GM18502 (cell line): Measurements from ENCODE around the gene NFRKB.
"Not testable (repeated sequence)": the region's sequence is repeated elsewhere in the genome, so short reads cannot be mapped to it uniquely, and the experiment has no call there.

Experiments
- ATAC-seq: cut with Tn5 transposase; IDR thresholded peaks from one replicate; pipeline ENCODE4 v1.9.1; 2021; ENCODE audit warnings: mild to moderate bottlenecking; ENCODE audit not compliant: unreplicated experiment, poor library complexity

The NFRKB gene

DNA sequence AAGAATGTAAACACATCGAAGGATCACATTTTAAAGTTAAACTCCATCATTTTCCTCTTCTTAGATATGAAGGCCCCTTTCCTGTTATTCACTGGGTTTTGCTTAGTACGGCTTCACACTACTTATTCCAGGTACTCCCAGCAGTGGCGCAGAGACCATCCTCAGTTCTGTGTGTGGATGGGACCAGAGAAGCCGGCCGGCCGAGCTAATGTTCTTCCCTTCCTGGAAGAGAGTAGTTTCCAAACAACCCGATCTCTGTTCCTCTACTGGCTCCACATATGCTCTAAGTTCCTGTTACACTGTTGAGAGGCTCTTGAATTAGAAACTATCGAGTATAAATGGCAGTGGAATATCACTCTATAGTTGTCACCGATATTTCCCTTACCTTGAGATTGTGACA is 684 bp upstream of the NFRKB start:
- ATAC-seq = no peak

DNA sequence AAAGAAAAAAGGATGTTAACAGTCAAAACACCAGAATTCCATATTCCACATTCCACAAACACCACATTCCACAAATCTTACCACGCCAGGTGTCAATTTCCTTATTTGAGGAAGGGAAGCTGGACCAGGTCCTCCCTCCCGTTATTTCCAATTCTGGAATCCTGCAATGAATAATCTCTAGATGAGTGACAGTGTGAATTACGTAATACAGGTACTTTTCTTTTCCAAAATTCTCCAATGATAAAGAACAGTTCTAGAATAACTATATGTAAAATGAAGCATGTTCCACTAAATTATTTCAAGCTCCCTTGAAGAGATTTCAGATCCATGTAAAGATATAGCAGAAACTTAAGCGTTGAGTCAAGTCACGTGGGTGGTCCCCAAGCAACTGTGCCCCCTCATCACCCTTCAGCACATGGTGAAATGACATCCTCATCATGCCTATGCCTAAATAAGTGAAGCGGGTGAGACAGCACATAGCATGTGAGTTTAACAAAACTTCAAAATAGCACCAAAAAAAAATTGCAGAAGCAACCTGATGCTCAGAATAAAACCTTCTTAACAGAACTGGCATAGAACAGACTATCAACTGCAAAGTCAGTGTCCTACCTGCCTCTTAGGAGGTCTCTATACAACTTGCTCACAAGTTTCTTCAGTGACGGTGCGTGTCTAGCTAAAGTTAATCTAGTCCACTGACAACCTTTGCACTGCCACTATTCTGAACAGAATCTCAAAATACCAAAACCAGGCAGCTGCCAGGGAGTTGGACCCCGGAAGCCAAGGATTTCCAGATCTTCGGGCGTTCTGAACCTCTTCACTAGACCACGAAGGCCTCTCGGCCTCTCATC is 876 bp downstream of the NFRKB start:
- ATAC-seq = peak; percentile 25

- no peak for ATAC-seq
These were observed 6.9 kb downstream of the NFRKB start for GRCh38 chr11:129888451-129888850.

- no peak for ATAC-seq
These were observed 10.0 kb downstream of the NFRKB start for GRCh38 chr11:129885381-129885780.

DNA sequence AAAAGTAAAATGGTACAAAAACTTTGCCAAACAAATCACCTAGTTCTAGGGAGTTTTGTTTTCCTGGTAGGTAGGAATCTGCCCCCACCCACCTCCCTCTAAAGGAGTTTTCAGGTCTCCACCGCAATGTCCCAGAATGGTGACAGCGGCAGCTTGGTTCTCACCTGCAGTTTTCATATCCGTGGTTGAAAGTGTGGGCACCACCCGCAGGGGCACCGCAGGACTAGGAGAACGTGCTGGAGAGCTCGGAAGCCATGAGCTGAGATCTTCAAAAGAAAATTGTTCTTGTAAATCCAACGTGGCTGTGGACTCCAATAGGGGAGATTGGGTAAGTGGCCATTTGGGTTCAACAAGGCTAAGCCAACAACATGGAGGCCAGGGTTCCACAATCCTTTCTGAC is 10.8 kb downstream of the NFRKB start:
- no peak for ATAC-seq

DNA sequence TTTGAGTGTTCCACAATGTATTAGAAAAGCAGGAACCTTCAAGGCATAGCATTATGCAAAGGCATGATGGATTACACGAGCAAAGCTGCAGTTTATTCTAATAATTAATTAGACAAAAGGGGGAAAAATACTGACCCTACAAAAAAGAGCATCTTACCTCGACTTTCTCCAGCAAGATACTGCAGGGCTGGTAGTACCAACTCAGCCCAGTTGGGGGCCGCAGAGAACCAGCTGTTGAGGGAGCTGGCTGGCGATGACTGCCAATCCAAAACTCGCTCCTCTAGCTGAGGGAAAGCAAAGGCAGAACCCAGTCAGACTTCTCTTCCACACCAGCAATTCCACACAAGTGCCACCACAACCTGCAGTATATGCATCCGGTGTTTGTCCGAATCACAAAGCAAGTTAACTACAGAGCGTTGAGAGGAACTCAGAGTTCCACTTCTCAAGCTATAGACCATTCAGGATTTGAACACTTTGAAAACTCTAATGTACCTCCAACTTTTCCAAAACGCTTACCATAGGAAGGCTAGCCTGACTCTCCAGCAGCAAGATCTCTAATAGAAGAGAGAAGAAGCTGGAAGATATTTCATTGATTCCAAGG is 13.7 kb downstream of the NFRKB start:
- peak; percentile 85 for ATAC-seq

GRCh38 chr11:129880311-129880710 is 15.1 kb downstream of the NFRKB start:
- ATAC-seq = no peak

DNA sequence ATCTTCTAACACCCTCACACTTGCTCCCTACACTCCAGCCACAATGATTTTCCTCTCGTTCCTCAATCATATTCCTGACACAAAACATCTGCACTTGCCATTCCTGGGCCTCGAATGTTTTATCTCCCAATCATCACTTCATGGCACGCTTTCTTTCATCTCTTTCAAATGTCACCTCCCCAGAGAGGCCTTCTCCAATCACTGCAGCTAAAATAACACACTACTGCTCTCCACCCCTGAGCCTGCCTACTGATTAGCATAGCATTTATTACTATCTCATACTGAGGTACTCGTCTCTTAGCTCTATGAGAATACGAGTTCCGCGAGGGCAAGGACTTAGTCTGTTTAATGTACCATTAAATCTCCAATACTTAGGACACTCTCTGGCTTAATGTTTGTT is 23.5 kb downstream of the NFRKB start:
- no peak for ATAC-seq

GRCh38 chr11:129868626-129869025 is 26.8 kb downstream of the NFRKB start:
- ATAC-seq = not testable (repeated sequence)

DNA sequence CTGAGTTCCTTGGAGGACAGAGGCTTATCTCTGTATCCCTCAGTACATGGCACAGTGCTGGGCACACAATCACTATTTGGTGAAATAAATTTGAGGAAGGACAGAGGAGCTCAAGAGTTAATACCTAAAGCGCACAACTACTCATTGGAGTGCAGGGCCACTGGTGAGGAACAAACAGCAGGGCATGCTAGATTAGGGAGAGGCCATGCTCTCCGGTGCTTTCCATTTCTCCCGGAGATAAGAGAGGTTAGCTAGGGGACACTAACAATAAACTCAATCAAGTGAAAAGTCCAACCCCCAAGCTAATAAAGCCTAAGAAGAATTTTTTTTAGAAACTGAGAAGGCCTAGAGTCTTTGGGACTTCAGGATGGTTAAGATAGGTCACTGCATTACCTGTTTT is 29.1 kb downstream of the NFRKB start:
- ATAC-seq = no peak

- no peak for ATAC-seq
These were observed 29.7 kb downstream of the NFRKB start for GRCh38 chr11:129865701-129866100.

- ATAC-seq = no peak
These were observed 30.6 kb downstream of the NFRKB start for GRCh38 chr11:129864811-129865210.

- ATAC-seq = no peak
These were observed 33.5 kb downstream of the NFRKB start for GRCh38 chr11:129861702-129862522.

DNA sequence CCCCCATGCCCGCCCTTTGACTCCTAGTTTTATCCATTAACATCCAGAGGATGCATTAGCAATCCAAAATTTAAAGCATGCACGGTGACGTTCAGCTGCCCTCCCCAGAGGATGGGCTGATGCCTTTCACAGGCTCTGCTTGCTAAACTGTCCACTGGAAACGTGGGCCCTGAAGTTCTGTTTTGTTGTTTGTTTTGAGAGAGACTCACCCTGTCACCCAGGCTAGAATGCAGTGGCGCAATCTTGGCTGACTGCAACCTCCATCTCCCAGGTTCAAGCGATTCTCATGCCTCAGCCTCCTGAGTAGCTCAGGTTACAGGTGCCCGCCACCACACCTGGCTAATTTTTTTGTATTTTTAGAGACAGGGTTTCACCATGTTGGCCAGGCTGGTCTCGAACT is 39.3 kb downstream of the NFRKB start:
- no peak for ATAC-seq

DNA sequence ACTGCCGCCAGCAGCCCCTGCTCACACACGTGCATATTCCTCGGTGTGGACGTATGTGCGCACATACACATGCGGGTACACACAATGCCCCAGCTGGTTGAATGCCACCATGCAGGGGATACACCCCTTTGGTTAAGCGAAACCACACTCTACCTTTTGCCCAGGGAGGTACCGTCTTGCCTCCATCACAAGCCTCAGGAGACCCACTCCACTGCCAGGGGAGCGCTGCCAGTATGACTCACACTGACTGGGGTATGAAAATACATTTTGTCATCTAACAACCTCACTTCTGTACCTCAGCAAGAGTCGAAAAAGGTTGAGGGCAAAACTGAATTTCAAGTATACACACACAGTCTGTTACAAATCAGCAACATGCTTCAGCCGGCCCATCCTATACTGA is 40.3 kb downstream of the NFRKB start:
- ATAC-seq = no peak

GRCh38 chr11:129854232-129854805 is 41.1 kb downstream of the NFRKB start:
- ATAC-seq = no peak

- no peak for ATAC-seq
These were observed 41.7 kb downstream of the NFRKB start for GRCh38 chr11:129853518-129854231.

- ATAC-seq = no peak
These were observed 43.1 kb downstream of the NFRKB start for GRCh38 chr11:129852125-129852740.

DNA sequence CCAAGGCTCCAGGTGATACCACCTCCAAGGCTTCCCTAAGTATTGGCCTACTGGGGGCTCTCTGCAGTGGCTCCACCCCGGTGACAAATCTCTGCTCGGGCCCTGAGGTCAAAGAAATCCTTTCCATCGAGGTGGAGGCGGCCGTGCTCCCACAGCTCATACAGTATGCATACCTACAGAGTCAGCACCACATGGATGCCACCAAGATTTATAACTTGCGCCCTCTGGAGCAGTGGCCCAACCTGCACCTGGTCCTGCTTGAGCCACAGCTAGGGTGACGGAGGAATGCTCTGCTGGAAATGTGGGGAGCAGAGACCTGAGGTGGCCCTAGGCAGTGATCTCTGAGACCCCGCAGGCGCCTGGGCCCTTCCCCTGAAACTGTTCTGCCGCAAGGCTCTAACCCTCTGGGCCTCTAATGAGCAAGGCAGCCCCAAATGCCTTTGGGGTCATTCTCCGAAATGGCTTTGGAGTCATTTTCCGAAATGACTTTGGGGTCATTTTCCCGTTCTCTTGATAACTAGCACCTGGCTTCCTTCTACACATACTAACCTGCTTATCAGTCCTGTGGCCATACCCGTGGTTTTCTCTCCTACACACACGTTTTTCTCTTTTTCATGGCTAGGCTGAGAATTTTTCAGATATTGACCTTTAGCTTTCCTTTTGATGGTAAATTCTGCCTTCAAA is 45.8 kb downstream of the NFRKB start:
- ATAC-seq = no peak
